A673 (cell line): ENCODE data around the gene MGME1.

Experiments
- CTCF ChIP-seq: fragments of 300-800, 200-600 bp; sonication (generic); conservative IDR thresholded peaks from 2 replicates; pipeline ENCODE4 v1.5.1; 2017; ENCODE audit warnings: low read depth, mild to moderate bottlenecking, antibody characterized with exemption, low read length, moderate library complexity, mixed read lengths
- EZH2 ChIP-seq: fragments of 200-600 bp; sonication (generic); IDR thresholded peaks from 2 replicates; pipeline ENCODE4 v1.6.1; 2017; ENCODE audit warnings: borderline replicate concordance, low read depth, mild to moderate bottlenecking, mixed read lengths, antibody characterized with exemption, low read length; ENCODE audit not compliant: poor library complexity, severe bottlenecking

GRCh38 chr20:17951323-17951722 is 17.5 kb upstream of the MGME1 start:
- no peak for TF ChIP-seq CTCF
- no peak for TF ChIP-seq EZH2
